K562 (cell line): Measurements from ENCODE around the gene PPDPF. TPM values are rescaled to one million over a fixed set of nuclear protein-coding genes. Genes with fewer than 3 reads are reported as not detected.

ENCODE experiments used
- ATAC-seq: fragments of 200-7000 bp; cut with Tn5 transposase; 3 replicates; pipeline ENCODE4 v1.9.1; 2020; ENCODE audit warnings: moderate library complexity
- BruUV-seq: library from RNA; stranded (reverse); fragments of 400-500 nt; replicated peaks from 2 replicates; lab custom pipeline; 2021; lab: Mats Ljungman, UMichigan
- CTCF ChIA-PET: fragments of 300-600 bp; formaldehyde crosslinking; extraction: SDS; loops from one replicate; lab custom pipeline; 2021; ENCODE audit warnings: low intra/inter-chr PET ratio; lab: Yijun Ruan, JAX
- POLR2A ChIA-PET: fragments of 300-600, 350-650 bp; sonication (Branson Sonifier 250); formaldehyde crosslinking; extraction: SDS; loops from one replicate; lab custom pipeline; 2021; ENCODE audit warnings: antibody characterized with exemption, inconsistent platforms; lab: Yijun Ruan, JAX
- DNase-seq, 4 experiments: peaks; one replicate each; pipeline versions ENCODE4 v3.0.0 to v3.0.0-alpha.2; 2011 to 2018; ENCODE audit warnings: low spot score in 3 of 4, mixed read lengths in 3 of 4; ENCODE audit errors: extremely low read depth in 1 of 4
- FAIRE-seq: peaks from 2 replicates; lab custom pipeline; 2011; peaks lifted over from hg19 to GRCh38; lab: Jason Lieb, UNC
- H2AFZ ChIP-seq: 2 replicates; pipeline ENCODE4 v1.6.0; 2011; ENCODE audit warnings: low read depth, low read length, control low read depth, inconsistent platforms
- H3K27ac ChIP-seq: fragments of 200-600 bp; 3 replicates; pipeline ENCODE4 v1.8.0; 2011; ENCODE audit warnings: low read depth, mild to moderate bottlenecking, control low read depth, inconsistent platforms, low read length, moderate library complexity, mixed read lengths; ENCODE audit errors: extremely low read depth
- H3K27me3 ChIP-seq, 2 experiments: fragments of 300-600 bp in 1 of 2; 2 replicates in 1 of 2; 3 replicates in 1 of 2; pipeline versions ENCODE4 v1.6.0 to v1.8.0; 2011; ENCODE audit warnings: inconsistent platforms in 2 of 2, low read length in 2 of 2, mild to moderate bottlenecking in 1 of 2, mixed read lengths in 1 of 2, moderate library complexity in 1 of 2; ENCODE audit not compliant: control insufficient read depth in 2 of 2, insufficient read depth in 2 of 2
- H3K36me3 ChIP-seq: fragments of 300-600 bp; 3 replicates; pipeline ENCODE4 v1.8.0; 2011; ENCODE audit warnings: mild to moderate bottlenecking, low read length, inconsistent platforms; ENCODE audit not compliant: control insufficient read depth, insufficient read depth
- H3K4me1 ChIP-seq, 2 experiments: fragments of 200-600 bp in 1 of 2; replicated peaks in 1 of 2; 2 replicates in 1 of 2; 3 replicates in 1 of 2; pipeline versions ENCODE4 v1.5.1 to v1.8.0; 2011; ENCODE audit warnings: inconsistent platforms in 2 of 2, low read length in 2 of 2, mild to moderate bottlenecking in 1 of 2, mixed read lengths in 1 of 2, moderate library complexity in 1 of 2; ENCODE audit not compliant: control insufficient read depth in 2 of 2, insufficient read depth in 2 of 2
- H3K4me2 ChIP-seq: 2 replicates; pipeline ENCODE4 v1.6.1; 2011; ENCODE audit warnings: low read length, control low read depth, inconsistent platforms, mixed read lengths; ENCODE audit not compliant: insufficient read depth
- H3K4me3 ChIP-seq: fragments of 200-600 bp; sonication (generic), shearing (Covaris generic); 2 replicates; pipeline ENCODE4 v1.5.1; 2016; ENCODE audit warnings: control low read depth, inconsistent platforms
- H3K79me2 ChIP-seq: fragments of 200-600 bp; 3 replicates; pipeline ENCODE4 v1.8.0; 2011; ENCODE audit warnings: low read length, inconsistent platforms; ENCODE audit not compliant: control insufficient read depth, insufficient read depth
- H3K9ac ChIP-seq, 2 experiments: 2 replicates each; pipeline versions ENCODE4 v1.6.0 to v1.6.1; 2011; ENCODE audit warnings: low read depth in 2 of 2, low read length in 2 of 2, control low read depth in 1 of 2, inconsistent platforms in 1 of 2, mild to moderate bottlenecking in 1 of 2, mixed read lengths in 1 of 2; ENCODE audit not compliant: insufficient read depth in 1 of 2
- H3K9me1 ChIP-seq: one replicate; pipeline ENCODE4 v1.6.0; 2011; ENCODE audit warnings: inconsistent platforms, mild to moderate bottlenecking, low read length, moderate library complexity; ENCODE audit not compliant: control insufficient read depth, insufficient read depth
- H3K9me3 ChIP-seq: replicated peaks from 2 replicates; pipeline ENCODE4 v1.5.1; 2011; ENCODE audit warnings: low read depth, low read length, inconsistent platforms; ENCODE audit not compliant: control insufficient read depth, insufficient read depth
- H4K20me1 ChIP-seq: replicated peaks from 2 replicates; pipeline ENCODE4 v1.6.1; 2011; ENCODE audit warnings: low read length, inconsistent platforms, mixed read lengths; ENCODE audit not compliant: control insufficient read depth, insufficient read depth
- CEBPG ChIP-seq, 3 experiments: fragments of 200-800 bp in 1 of 3; sonication (Bioruptor generic) in 1 of 3; sonication (generic) in 1 of 3; formaldehyde crosslinking in 1 of 3; IDR thresholded peaks in 2 of 3; conservative IDR thresholded peaks in 1 of 3; 2 replicates each; pipeline versions ENCODE4 v1.6.1 to v1.8.0; 2016 to 2022; ENCODE audit warnings: missing compliant biosample characterization in 2 of 3, missing genetic modification characterization in 2 of 3, mild to moderate bottlenecking in 1 of 3, missing genetic modification reagents in 1 of 3
- CREM ChIP-seq: IDR thresholded peaks from 2 replicates; pipeline ENCODE4 v1.6.1; 2014; ENCODE audit warnings: antibody characterized with exemption, low read depth
- FOXJ3 ChIP-seq: sonication (generic); formaldehyde crosslinking; IDR thresholded peaks from 2 replicates; pipeline ENCODE4 v1.4.0; 2020; ENCODE audit warnings: mild to moderate bottlenecking, missing genetic modification reagents
- PREB ChIP-seq: sonication (generic); formaldehyde crosslinking; IDR thresholded peaks from 2 replicates; pipeline ENCODE4 v1.8.1; 2023; ENCODE audit warnings: mild to moderate bottlenecking, missing genetic modification reagents
- TAF9B ChIP-seq: fragments of 450-650 bp; IDR thresholded peaks from 2 replicates; pipeline ENCODE4 v1.6.1; 2018; ENCODE audit warnings: mild to moderate bottlenecking; ENCODE audit not compliant: partially characterized antibody
- ZNF174 ChIP-seq: fragments of 250-450 bp; sonication (Bioruptor Pico); IDR thresholded peaks from 2 replicates; pipeline ENCODE4 v1.4.0; 2020; ENCODE audit warnings: mild to moderate bottlenecking
- ZNF23 ChIP-seq: fragments of 250-450 bp; sonication (Bioruptor Pico); IDR thresholded peaks from 2 replicates; pipeline ENCODE4 v1.4.0; 2020; ENCODE audit warnings: mild to moderate bottlenecking
- ZNF318 ChIP-seq, 2 experiments: fragments of 450-650 bp; IDR thresholded peaks; 2 replicates each; pipeline ENCODE4 v1.6.1; 2016; ENCODE audit warnings: mild to moderate bottlenecking in 2 of 2, borderline replicate concordance in 1 of 2, low read depth in 1 of 2, moderate library complexity in 1 of 2
- ZNF589 ChIP-seq: fragments of 200-800 bp; sonication (Bioruptor generic); IDR thresholded peaks from 2 replicates; pipeline ENCODE4 v1.6.1; 2016; ENCODE audit warnings: low read depth, missing genetic modification characterization, missing compliant biosample characterization
- ZNF699 ChIP-seq: fragments of 250-450 bp; sonication (Bioruptor Pico); IDR thresholded peaks from 2 replicates; pipeline ENCODE4 v1.8.0; 2021; ENCODE audit warnings: mild to moderate bottlenecking, moderate library complexity; ENCODE audit not compliant: insufficient replicate concordance
- ZNF780A ChIP-seq: fragments of 250-450 bp; sonication (Bioruptor Pico); IDR thresholded peaks from 2 replicates; pipeline ENCODE4 v1.5.0; 2021; ENCODE audit warnings: mild to moderate bottlenecking
- WGBS: fragments of 100-300 bp; shearing (Covaris generic); methylation state at CpG from one replicate; pipeline ENCODE4 v1.1.6; 2016; ENCODE audit warnings: low coverage, mixed read lengths; ENCODE audit not compliant: insufficient coverage; ENCODE audit errors: missing lambda C conversion rate; 5-methylcytosine and 5-hydroxymethylcytosine counted together
- in situ Hi-C: fragments of 300-500 bp; cut with MboI; formaldehyde crosslinking; loops from 4 replicates; pipeline ENCODE4 v1.15.0; 2018; ENCODE audit warnings: inconsistent platforms, mixed read lengths
- intact Hi-C: fragments of 100-400 bp; cut with micrococcal nuclease; formaldehyde crosslinking; loops from 2 replicates; pipeline ENCODE4 v1.14.2; 2022
- polyA plus RNA-seq, 8 experiments: library from polyadenylated mRNA; depleted of rRNA in 4 of 8; stranded (reverse) in 5 of 8; unstranded in 3 of 8; fragments of >200 nt; fragmentation: Nextera tagmentation in 2 of 8; fragmentation: Illumina TruSeq in 1 of 8; extraction: Ambion mirVana in 2 of 8; extraction: Trizol in 1 of 8; gene quantifications; 2 replicates each; pipeline versions ENCODE4 v1.2.1 to v1.2.3, GENCODE V29; 2011 to 2014; ENCODE audit warnings: inconsistent platforms in 1 of 8, missing spikeins in 1 of 8
- total RNA-seq, 7 experiments: library from RNA; depleted of rRNA in 6 of 7; stranded (reverse); fragments of >200 nt in 6 of 7; fragmentation: Illumina TruSeq in 2 of 7; extraction: Trizol in 2 of 7; gene quantifications; 2 replicates each; pipeline versions ENCODE4 v1.2.1 to v1.2.3, GENCODE V29; 2011 to 2021; ENCODE audit warnings: low replicate concordance in 1 of 7

Gene PPDPF
- total and polyA plus RNA-seq, 9 of the 15 experiments (the other 6 are each of a cell fraction or from before 2014, with no cell fraction given), result 0.77 to 233 (median 10.5) TPM

- in situ Hi-C loops (no loop called here), intact Hi-C loops (no loop called here)
- Histone ChIP-seq H3K4me1 (peaks cover 0 to 28% of the 10 kb centered on the region in 2 experiments; a peak in 2 of 5 replicates), H3K27me3 (peaks cover 33 to 84% of the 10 kb centered on the region in 2 experiments), H3K9me1 (no peaks in the 10 kb centered on the region), H4K20me1 (peaks cover 24% of the 10 kb centered on the region), H3K79me2 (no peaks in the 10 kb centered on the region), H3K9me3 (no peaks in the 10 kb centered on the region), H3K9ac (no peak overlapping the region), H3K27ac (no peak overlapping the region), H3K36me3 (no peaks in the 10 kb centered on the region), H2AFZ (no peak overlapping the region), H3K4me3 (no peak overlapping the region), H3K4me2 (no peak overlapping the region)
- ChIA-PET CTCF (no interaction called here), POLR2A (interaction anchor here (0.5 to 1.4 kb wide), 2 partner anchors 9 to 19 kb away, joined by 3 to 6 read pairs; no protein-coding TSS in a partner anchor)
- BruUV-seq, result no TSS peak
- no peak for DNase-seq
- WGBS, result 25% methylated on average over 4 of the region's 27 CpGs
- no peak for ATAC-seq
- FAIRE-seq, result no peak
- no peak for TF ChIP-seq TAF9B
- TF ChIP-seq FOXJ3 (CRISPR knock-in tag), result no peak
- no peak for TF ChIP-seq PREB (CRISPR knock-in tag)
- TF ChIP-seq CEBPG (CRISPR knock-in tag; IDR thresholded peaks at IDR 0.05), result no peak
- TF ChIP-seq CEBPG (tag; conservative IDR thresholded peaks at IDR 0.05 in 1 of 2, IDR thresholded peaks at IDR 0.05 in 1 of 2), result no peak
- no peak for TF ChIP-seq ZNF23 (CRISPR knock-in tag)
- TF ChIP-seq ZNF699, result no peak
- TF ChIP-seq CREM, result no peak
- TF ChIP-seq ZNF780A (CRISPR knock-in tag), result no peak
- TF ChIP-seq ZNF318 (IDR thresholded peaks at IDR 0.05; ENCODE audit: borderline replicate concordance in 1 of 2, low read depth in 1 of 2), result no peak
- no peak for TF ChIP-seq ZNF174
- TF ChIP-seq ZNF589 (CRISPR knock-in tag), result no peak
Measured at GRCh38 chr20:63471717-63471980, 48.9 kb upstream of the PPDPF start.
